SIG-M5 (cell line): ENCODE measurements around the gene ANXA8L1.
"Not testable (repeated sequence)": the region's sequence is repeated elsewhere in the genome, so short reads cannot be mapped to it uniquely, and the experiment has no call there.

Experiments used
- DNase-seq: peaks from one replicate; lab custom pipeline; 2025; lab: John Stamatoyannopoulos, UW

The ANXA8L1 gene

DNA sequence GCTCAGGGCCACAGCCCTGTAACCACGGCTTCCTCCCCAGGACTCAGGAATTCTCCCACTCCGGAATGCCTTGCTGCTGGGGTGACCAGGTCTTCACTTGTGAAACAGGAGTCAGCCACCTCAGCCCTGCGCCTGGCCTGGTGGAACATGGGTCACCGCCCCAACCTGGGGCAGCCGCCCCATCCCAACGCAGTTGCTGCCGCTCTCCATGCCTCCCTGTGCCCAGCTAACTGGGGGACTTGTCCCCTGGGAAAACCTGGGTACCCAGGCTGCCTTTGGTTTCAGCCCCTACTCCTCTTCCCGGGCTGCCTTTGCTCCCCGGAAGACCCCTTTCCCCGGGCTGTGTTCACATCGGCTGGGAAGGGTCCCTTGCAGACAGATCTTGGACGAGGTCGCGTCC is 22.2 kb downstream of the ANXA8L1 start:
- not testable (repeated sequence) for DNase-seq

DNA sequence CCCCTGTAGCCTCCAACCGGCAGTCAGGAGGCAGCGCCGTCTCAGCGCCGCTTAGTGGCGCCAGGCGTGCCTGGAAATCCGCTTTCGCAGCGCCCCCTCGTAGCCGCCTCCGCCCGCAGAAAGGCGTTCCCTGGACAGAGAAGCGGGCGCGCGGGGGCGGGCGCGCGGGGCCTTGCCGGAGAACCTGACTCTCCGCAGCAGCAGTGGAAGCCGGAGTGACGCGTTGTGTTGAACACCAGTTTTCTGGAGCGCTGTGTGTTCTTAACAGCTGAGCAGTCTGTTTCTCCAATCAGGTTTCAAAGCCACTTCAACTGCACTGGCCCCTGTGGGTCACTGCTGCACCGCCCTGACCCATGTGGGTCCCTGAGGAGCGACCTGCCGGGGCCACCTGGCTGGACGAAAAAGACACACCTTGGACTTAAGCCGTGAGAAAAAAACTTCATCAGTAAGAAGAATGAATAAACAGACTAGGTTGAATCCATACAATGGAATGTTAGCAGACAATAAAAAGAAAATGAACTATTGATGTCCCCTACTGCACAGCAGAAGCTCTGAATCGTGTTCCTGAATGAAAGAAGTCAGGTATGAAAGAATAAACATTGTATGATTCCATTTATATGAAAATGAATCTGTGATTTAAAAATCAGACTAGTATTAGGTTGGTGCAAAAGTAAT is 22.8 kb downstream of the ANXA8L1 start:
- DNase-seq = not testable (repeated sequence)

- DNase-seq = not testable (repeated sequence)
These were observed 34.0 kb downstream of the ANXA8L1 start for GRCh38 chr10:46409556-46409955.

DNA sequence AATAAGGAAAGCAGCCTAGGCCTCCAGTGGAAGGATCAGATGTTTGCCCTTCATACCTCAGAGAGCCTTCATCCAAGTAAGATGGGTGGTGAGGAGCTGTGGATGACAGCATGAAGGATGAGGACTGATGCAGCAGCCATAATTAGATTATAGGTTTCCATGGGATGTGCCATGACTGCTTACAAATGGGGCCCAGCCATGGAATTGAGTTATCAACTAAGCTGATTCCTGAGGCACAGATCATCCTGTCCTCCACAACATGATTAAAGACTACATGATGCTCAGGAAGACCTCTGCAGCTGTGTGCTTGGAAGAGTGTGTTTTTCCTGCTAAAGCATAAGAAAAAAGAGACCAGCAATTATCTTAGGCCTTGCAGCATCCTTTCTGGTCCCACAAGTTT is 35.5 kb downstream of the ANXA8L1 start:
- DNase-seq = not testable (repeated sequence)

GRCh38 chr10:46412665-46413064 is 37.1 kb downstream of the ANXA8L1 start:
- DNase-seq = not testable (repeated sequence)

DNA sequence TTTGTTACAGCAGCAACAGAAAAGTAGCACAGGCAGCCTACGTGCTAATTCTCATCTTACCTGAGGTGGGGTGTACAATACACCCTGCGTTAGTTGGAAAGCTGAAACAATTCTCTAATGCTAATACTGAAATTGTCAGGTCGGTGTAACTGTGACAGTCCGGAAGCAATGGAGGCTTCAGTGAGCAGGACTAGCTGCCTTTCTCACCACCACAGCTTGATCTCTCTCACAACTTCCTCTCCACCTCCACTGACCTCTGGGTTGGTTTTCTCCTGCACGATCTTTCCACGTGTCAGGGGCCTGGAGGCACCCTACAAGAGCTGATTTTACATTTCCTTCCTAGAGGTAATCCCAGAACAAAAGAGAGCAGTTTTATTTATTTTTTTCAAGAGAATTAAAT is 39.7 kb downstream of the ANXA8L1 start:
- not testable (repeated sequence) for DNase-seq

- DNase-seq = not testable (repeated sequence)
These were observed 42.7 kb downstream of the ANXA8L1 start for GRCh38 chr10:46418283-46418682.

- not testable (repeated sequence) for DNase-seq
These were observed 44.2 kb downstream of the ANXA8L1 start for GRCh38 chr10:46419570-46420379.

DNA sequence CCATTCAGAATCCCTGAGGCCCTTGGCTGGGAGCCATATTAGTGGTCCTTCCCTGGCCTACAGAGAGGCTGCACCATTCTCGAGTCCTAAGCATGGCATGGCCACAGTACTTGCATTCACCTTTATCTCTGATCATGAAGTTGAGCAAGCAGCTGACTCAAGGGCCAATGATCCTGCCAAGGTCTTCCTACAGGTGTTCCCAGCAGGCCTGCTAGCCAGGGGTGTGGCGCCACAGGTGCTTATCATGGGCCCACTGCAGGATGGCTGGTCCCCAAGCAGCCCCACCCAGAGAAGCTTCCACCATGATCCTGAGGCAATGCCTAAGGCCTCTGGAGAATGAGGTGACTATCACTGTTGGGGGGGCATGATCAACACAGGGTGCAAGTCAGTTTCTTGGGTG is 48.0 kb downstream of the ANXA8L1 start:
- DNase-seq = not testable (repeated sequence)

DNA sequence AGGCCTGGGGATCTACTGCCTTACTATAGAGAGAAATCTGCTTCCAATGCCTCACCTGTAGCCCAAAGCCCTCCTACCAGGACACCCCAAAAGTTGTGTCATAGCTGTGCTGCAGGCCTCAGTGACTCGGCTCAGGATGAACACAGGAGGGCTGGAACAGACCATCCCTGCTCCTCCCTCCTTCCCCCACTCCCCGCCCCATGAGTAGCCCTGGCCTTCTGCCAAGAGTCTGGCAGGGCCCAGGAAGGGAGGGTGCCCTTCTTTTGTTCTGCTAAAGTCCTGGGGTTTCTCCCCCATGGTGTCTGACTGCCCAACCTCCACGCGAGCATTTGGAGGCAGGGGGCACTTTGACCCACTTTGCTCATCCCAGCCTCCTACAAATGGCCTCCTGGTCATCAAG is 65.4 kb downstream of the ANXA8L1 start:
- DNase-seq = not testable (repeated sequence)
